IMR-90 (cell line): ENCODE data around the gene ALX4. TPM values are rescaled to one million over a fixed set of nuclear protein-coding genes. Genes with fewer than 3 reads are reported as not detected.

Experiments used
- ATAC-seq: fragments of 200-7000 bp; cut with Tn5 transposase; 2 replicates; pipeline ENCODE4 v1.9.1; 2020; ENCODE audit warnings: low read depth, mild to moderate bottlenecking, moderate library complexity
- BruUV-seq: library from RNA; stranded (reverse); fragments of 400-500 nt; replicated peaks from 2 replicates; lab custom pipeline; 2021; lab: Mats Ljungman, UMichigan
- CTCF ChIA-PET: fragments of 300-600 bp; formaldehyde crosslinking; extraction: SDS; loops from one replicate; lab custom pipeline; 2021; ENCODE audit warnings: antibody characterized with exemption; lab: Yijun Ruan, JAX
- POLR2A ChIA-PET: fragments of 300-600 bp; sonication (Branson Sonifier 250); formaldehyde crosslinking; loops from one replicate; lab custom pipeline; 2022; ENCODE audit warnings: antibody characterized with exemption; ENCODE audit not compliant: unreplicated experiment; lab: Charles Lee
- DNase-seq: peaks from one replicate; pipeline ENCODE4 v3.0.0; 2013
- H2AFZ ChIP-seq: replicated peaks from 2 replicates; pipeline ENCODE3; 2013; ENCODE audit warnings: low read length, mild to moderate bottlenecking; ENCODE audit not compliant: poor library complexity
- H2AK5ac ChIP-seq: 2 replicates; pipeline ENCODE4 v1.6.1; 2013; ENCODE audit warnings: low read depth, low read length, inconsistent platforms
- H2AK9ac ChIP-seq: replicated peaks from 2 replicates; pipeline ENCODE3; 2013; ENCODE audit warnings: mild to moderate bottlenecking, low read depth, low read length, moderate library complexity; ENCODE audit not compliant: poor library complexity
- H2BK120ac ChIP-seq: 2 replicates; pipeline ENCODE4 v1.6.1; 2013; ENCODE audit warnings: low read depth, low read length, inconsistent platforms
- H2BK15ac ChIP-seq: 3 replicates; pipeline ENCODE4 v1.6.1; 2013; ENCODE audit warnings: low read depth, low read length, inconsistent platforms
- H2BK20ac ChIP-seq: 2 replicates; pipeline ENCODE4 v1.6.1; 2013; ENCODE audit warnings: low read depth, mild to moderate bottlenecking, inconsistent platforms, low read length, moderate library complexity
- H2BK5ac ChIP-seq: 2 replicates; pipeline ENCODE4 v1.6.1; 2013; ENCODE audit warnings: mild to moderate bottlenecking, low read depth, low read length, inconsistent platforms; ENCODE audit not compliant: poor library complexity, severe bottlenecking
- H3K14ac ChIP-seq: replicated peaks from 2 replicates; pipeline ENCODE4 v1.6.1; 2013; ENCODE audit warnings: low read depth, low read length, inconsistent platforms
- H3K18ac ChIP-seq: 2 replicates; pipeline ENCODE4 v1.6.1; 2013; ENCODE audit warnings: low read depth, low read length, control low read depth
- H3K23ac ChIP-seq: 2 replicates; pipeline ENCODE4 v1.6.1; 2013; ENCODE audit warnings: low read depth, low read length, inconsistent platforms
- H3K27ac ChIP-seq: 2 replicates; pipeline ENCODE4 v1.5.1; 2013; ENCODE audit warnings: mild to moderate bottlenecking, control low read depth, low read length; ENCODE audit not compliant: insufficient read depth
- H3K27me3 ChIP-seq: 2 replicates; pipeline ENCODE4 v1.6.1; 2013; ENCODE audit warnings: low read length; ENCODE audit not compliant: control insufficient read depth, insufficient read depth
- H3K36me3 ChIP-seq: 2 replicates; pipeline ENCODE4 v1.6.1; 2013; ENCODE audit warnings: low read length, mixed read lengths; ENCODE audit not compliant: control insufficient read depth, insufficient read depth
- H3K4ac ChIP-seq: 2 replicates; pipeline ENCODE4 v1.6.1; 2013; ENCODE audit warnings: low read depth, low read length, inconsistent platforms
- H3K4me1 ChIP-seq: 2 replicates; pipeline ENCODE4 v1.6.1; 2013; ENCODE audit warnings: low read length, mixed read lengths; ENCODE audit not compliant: control insufficient read depth, insufficient read depth
- H3K4me2 ChIP-seq: 2 replicates; pipeline ENCODE4 v1.6.1; 2013; ENCODE audit warnings: low read depth, mild to moderate bottlenecking, control low read depth, low read length, moderate library complexity
- H3K4me3 ChIP-seq: 2 replicates; pipeline ENCODE4 v1.5.1; 2013; ENCODE audit warnings: low read depth, mild to moderate bottlenecking, control low read depth, low read length, moderate library complexity; ENCODE audit not compliant: insufficient read depth
- H3K56ac ChIP-seq: 2 replicates; pipeline ENCODE4 v1.6.1; 2013; ENCODE audit warnings: low read length, inconsistent platforms; ENCODE audit not compliant: insufficient read depth; ENCODE audit errors: extremely low read depth
- H3K79me1 ChIP-seq, 2 experiments: 2 replicates each; pipeline ENCODE4 v1.6.1; 2013; ENCODE audit warnings: low read length in 2 of 2, inconsistent platforms in 1 of 2, low read depth in 1 of 2
- H3K9ac ChIP-seq: 2 replicates; pipeline ENCODE4 v1.6.1; 2013; ENCODE audit warnings: low read depth, low read length, control low read depth
- H3K9me1 ChIP-seq: 2 replicates; pipeline ENCODE4 v1.6.1; 2013; ENCODE audit warnings: low read length, inconsistent platforms; ENCODE audit not compliant: insufficient read depth
- H3K9me3 ChIP-seq: 2 replicates; pipeline ENCODE4 v1.6.1; 2013; ENCODE audit warnings: low read length; ENCODE audit not compliant: control insufficient read depth, insufficient read depth
- H4K20me1 ChIP-seq: 2 replicates; pipeline ENCODE4 v1.6.1; 2013; ENCODE audit warnings: low read length, inconsistent platforms; ENCODE audit not compliant: insufficient read depth
- H4K5ac ChIP-seq: 2 replicates; pipeline ENCODE4 v1.6.1; 2013; ENCODE audit warnings: mild to moderate bottlenecking, low read depth, low read length, control low read depth
- H4K8ac ChIP-seq, 2 experiments: 2 replicates each; pipeline ENCODE4 v1.6.1; 2013; ENCODE audit warnings: low read depth in 2 of 2, low read length in 2 of 2, control low read depth in 1 of 2, inconsistent platforms in 1 of 2
- H4K91ac ChIP-seq: 2 replicates; pipeline ENCODE4 v1.6.1; 2013; ENCODE audit warnings: low read depth, low read length, inconsistent platforms; ENCODE audit not compliant: insufficient read depth
- MAZ ChIP-seq: IDR thresholded peaks from 2 replicates; pipeline ENCODE4 v1.6.1; 2012; ENCODE audit warnings: low read depth, mild to moderate bottlenecking, low read length, improper control_type of control experiment, moderate library complexity, borderline replicate concordance
- WGBS, 2 experiments: methylation state at CpG; one replicate each; pipeline versions ENCODE4 v1.1.5 to v1.1.7; 2013; ENCODE audit warnings: missing lambda C conversion rate in 2 of 2; ENCODE audit not compliant: insufficient read length in 1 of 2; ENCODE audit errors: extremely low coverage in 2 of 2; 5-methylcytosine and 5-hydroxymethylcytosine counted together
- dilution Hi-C: fragments of 300-500 bp; cut with HindIII; formaldehyde crosslinking; loops from one replicate; pipeline ENCODE4 v1.14.3; 2018; ENCODE audit warnings: low sequenced_read_pairs; ENCODE audit not compliant: unreplicated experiment
- in situ Hi-C: fragments of 300-500 bp; cut with MboI; formaldehyde crosslinking; loops from 3 replicates; pipeline ENCODE4 v1.14.3; 2019; ENCODE audit warnings: low sequenced_read_pairs, inconsistent platforms, mixed read lengths
- intact Hi-C: fragments of 100-400 bp; cut with micrococcal nuclease; formaldehyde crosslinking; loops from 2 replicates; pipeline ENCODE4 v1.10.0; 2022
- polyA plus RNA-seq, 3 experiments: library from polyadenylated mRNA; depleted of rRNA; stranded (reverse); fragments of >200 nt; gene quantifications; 2 replicates each; pipeline ENCODE4 v1.2.3, GENCODE V29; 2012; ENCODE audit warnings: low replicate concordance in 1 of 3
- total RNA-seq: library from RNA; depleted of rRNA; stranded (reverse); fragments of >200 nt; gene quantifications from 2 replicates; pipeline ENCODE4 v1.2.3, GENCODE V29; 2012

Gene ALX4
- total and polyA plus RNA-seq, 2 of the 4 experiments (the other 2 are of a cell fraction), result not detected

DNA sequence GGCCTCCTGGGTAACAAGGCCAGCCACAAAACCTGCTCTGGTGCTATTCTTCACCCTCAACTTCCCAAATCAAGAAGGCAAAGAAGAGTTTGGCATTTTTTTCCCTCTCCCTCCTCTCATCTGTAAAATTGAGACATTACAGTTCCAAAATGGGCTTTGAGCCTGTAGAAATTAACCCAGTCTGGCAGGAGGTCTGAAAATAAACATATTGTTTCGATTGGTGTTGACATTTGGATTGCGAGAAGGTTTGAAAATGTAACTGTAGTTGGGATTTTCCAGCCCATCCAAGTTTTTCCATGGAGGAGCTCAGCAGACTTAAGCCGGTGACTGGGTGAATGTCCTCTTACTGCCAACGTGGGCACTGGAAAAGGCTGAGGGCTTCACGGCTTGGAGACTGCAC, 35.0 kb upstream of the ALX4 start:
- ChIA-PET POLR2A (no interaction called here), CTCF (no interaction called here)
- Histone ChIP-seq H4K8ac (no peak overlapping the region), H2BK5ac (no peak overlapping the region), H2BK120ac (no peak overlapping the region), H2AFZ (no peak overlapping the region), H2AK5ac (no peak overlapping the region), H2BK15ac (no peak overlapping the region), H3K79me1 (no peaks in the 10 kb centered on the region), H3K9me1 (no peaks in the 10 kb centered on the region), H3K9ac (no peak overlapping the region), H3K36me3 (no peaks in the 10 kb centered on the region), H2BK20ac (no peak overlapping the region), H4K20me1 (no peaks in the 10 kb centered on the region), H4K5ac (no peak overlapping the region), H4K91ac (no peak overlapping the region), H3K27me3 (peaks cover 45% of the 10 kb centered on the region), H3K9me3 (no peaks in the 10 kb centered on the region), H2AK9ac (no peak overlapping the region), H3K18ac (no peak overlapping the region), H3K23ac (no peak overlapping the region), H3K4ac (no peak overlapping the region), H3K4me3 (no peak overlapping the region), H3K27ac (no peak overlapping the region), H3K56ac (no peak overlapping the region), H3K4me1 (no peaks in the 10 kb centered on the region), H3K4me2 (no peak overlapping the region), H3K14ac (no peak overlapping the region)
- in situ Hi-C loops (no loop called here), intact Hi-C loops (no loop called here), dilution Hi-C loops (no loop called here)
- TF ChIP-seq MAZ, result no peak
- no TSS peak for BruUV-seq
- WGBS, 2 experiments, result 20% methylated on average over 1 of the region's 5 CpGs; no CpG with 5 or more reads in 1 of the 2 experiments
- ATAC-seq (no peak), DNase-seq (no peak)
